Lower leg skin (tissue), 3 donors: ENCODE measurements around the gene TCF7L1.

Experiments used
- POLR2A ChIP-seq, 2 donors: fragments of 450-650 bp; IDR thresholded peaks; one replicate each; pipeline ENCODE4 v1.6.1; 2016 to 2017; ENCODE audit warnings: antibody characterized with exemption in 2 of 2, mild to moderate bottlenecking in 1 of 2, moderate library complexity in 1 of 2
- TF ChIP-seq, protein P1 (sequence below), 3 donors: fragments of 450-650 bp; IDR thresholded peaks; one replicate each; pipeline ENCODE4 v1.5.1; 2016; ENCODE audit warnings: antibody characterized with exemption in 3 of 3, mild to moderate bottlenecking in 3 of 3, moderate library complexity in 2 of 3

DNA sequence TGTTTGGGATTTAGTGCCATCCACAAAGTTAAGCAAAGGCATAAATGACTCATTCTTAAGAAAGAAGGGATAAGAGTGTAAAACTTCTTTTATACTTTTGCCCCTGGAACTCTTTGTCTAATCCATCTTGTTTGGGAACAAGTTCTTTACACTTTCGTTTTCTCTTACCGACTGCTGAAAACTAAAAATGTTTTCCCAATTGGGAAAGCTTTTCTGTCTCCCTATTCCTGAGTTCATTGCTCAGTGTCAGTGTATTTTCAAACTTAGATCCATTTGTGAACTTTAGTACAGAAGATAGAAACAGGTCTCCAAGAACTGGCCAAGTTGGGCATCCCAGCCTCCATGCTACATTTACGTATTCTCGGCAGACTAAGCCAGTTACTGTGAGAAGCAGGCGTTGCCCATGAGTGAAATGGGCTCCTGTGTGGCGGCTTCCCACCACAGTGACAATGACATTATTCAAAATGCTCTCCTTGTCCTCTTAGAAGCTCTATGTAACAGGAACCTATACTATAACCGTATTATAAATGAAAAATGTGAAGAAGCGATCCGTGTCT is 142.9 kb downstream of the TCF7L1 start:
- TF ChIP-seq, protein P1, sequence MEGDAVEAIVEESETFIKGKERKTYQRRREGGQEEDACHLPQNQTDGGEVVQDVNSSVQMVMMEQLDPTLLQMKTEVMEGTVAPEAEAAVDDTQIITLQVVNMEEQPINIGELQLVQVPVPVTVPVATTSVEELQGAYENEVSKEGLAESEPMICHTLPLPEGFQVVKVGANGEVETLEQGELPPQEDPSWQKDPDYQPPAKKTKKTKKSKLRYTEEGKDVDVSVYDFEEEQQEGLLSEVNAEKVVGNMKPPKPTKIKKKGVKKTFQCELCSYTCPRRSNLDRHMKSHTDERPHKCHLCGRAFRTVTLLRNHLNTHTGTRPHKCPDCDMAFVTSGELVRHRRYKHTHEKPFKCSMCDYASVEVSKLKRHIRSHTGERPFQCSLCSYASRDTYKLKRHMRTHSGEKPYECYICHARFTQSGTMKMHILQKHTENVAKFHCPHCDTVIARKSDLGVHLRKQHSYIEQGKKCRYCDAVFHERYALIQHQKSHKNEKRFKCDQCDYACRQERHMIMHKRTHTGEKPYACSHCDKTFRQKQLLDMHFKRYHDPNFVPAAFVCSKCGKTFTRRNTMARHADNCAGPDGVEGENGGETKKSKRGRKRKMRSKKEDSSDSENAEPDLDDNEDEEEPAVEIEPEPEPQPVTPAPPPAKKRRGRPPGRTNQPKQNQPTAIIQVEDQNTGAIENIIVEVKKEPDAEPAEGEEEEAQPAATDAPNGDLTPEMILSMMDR (IDR thresholded peaks at IDR 0.05) = no peak
- TF ChIP-seq POLR2A (IDR thresholded peaks at IDR 0.05) = no peak
